PC-3 (cell line): ENCODE results near the gene CDC42BPB. TPM values are rescaled to one million over a fixed set of nuclear protein-coding genes. Genes with fewer than 3 reads are reported as not detected.

Experiments
- ATAC-seq: fragments of 200-7000 bp; cut with Tn5 transposase; 2 replicates; pipeline ENCODE4 v1.9.1; 2020; ENCODE audit warnings: mild to moderate bottlenecking, moderate library complexity
- BruUV-seq: library from RNA; stranded (reverse); fragments of 400-500 nt; replicated peaks from 2 replicates; lab custom pipeline; 2021; lab: Mats Ljungman, UMichigan
- CTCF ChIA-PET: fragments of 300-600 bp; sonication (Branson Sonifier 250); formaldehyde crosslinking; loops from one replicate; lab custom pipeline; 2022; ENCODE audit warnings: antibody characterized with exemption; lab: Charles Lee
- POLR2A ChIA-PET: fragments of 300-600 bp; sonication (Branson Sonifier 250); formaldehyde crosslinking; loops from one replicate; lab custom pipeline; 2022; ENCODE audit warnings: antibody characterized with exemption; ENCODE audit not compliant: unreplicated experiment; lab: Charles Lee
- DNase-seq: peaks from one replicate; pipeline ENCODE4 v3.0.0-alpha.2; 2015
- H2AFZ ChIP-seq: fragments of 300-600 bp; sonication (generic); 2 replicates; pipeline ENCODE4 v1.6.0; 2016; ENCODE audit warnings: antibody characterized with exemption, low read length
- H3F3A ChIP-seq: fragments of 300-600 bp; sonication (generic); one replicate; pipeline ENCODE4 v1.6.0; 2017; ENCODE audit warnings: antibody characterized with exemption, low read length, control low read depth, mild to moderate bottlenecking; ENCODE audit not compliant: unreplicated experiment
- H3K27ac ChIP-seq: fragments of 300-600 bp; sonication (generic); 2 replicates; pipeline ENCODE4 v1.5.1; 2016; ENCODE audit warnings: mild to moderate bottlenecking, low read length
- H3K27me3 ChIP-seq: fragments of 300-600 bp; sonication (generic); 2 replicates; pipeline ENCODE4 v1.6.1; 2016; ENCODE audit warnings: low read length, mixed read lengths
- H3K36me3 ChIP-seq: fragments of 300-600 bp; sonication (generic); 2 replicates; pipeline ENCODE4 v1.6.1; 2016; ENCODE audit warnings: low read depth, mixed run types, low read length, mixed read lengths
- H3K4me1 ChIP-seq: fragments of 300-600 bp; sonication (generic); 2 replicates; pipeline ENCODE4 v1.5.1; 2016; ENCODE audit warnings: low read length; ENCODE audit not compliant: insufficient read depth
- H3K4me2 ChIP-seq: fragments of 300-600 bp; sonication (generic); 2 replicates; pipeline ENCODE4 v1.6.0; 2016; ENCODE audit warnings: low read length
- H3K4me3 ChIP-seq: fragments of 300-600 bp; sonication (generic); 2 replicates; pipeline ENCODE4 v1.5.1; 2016; ENCODE audit warnings: mild to moderate bottlenecking, low read length, mixed read lengths
- H3K79me2 ChIP-seq: fragments of 300-600 bp; sonication (generic); 2 replicates; pipeline ENCODE4 v1.6.1; 2017; ENCODE audit warnings: low read length, mixed read lengths
- H3K9ac ChIP-seq: fragments of 300-600 bp; sonication (generic); 2 replicates; pipeline ENCODE4 v1.6.0; 2016; ENCODE audit warnings: mild to moderate bottlenecking, low read length
- H3K9me2 ChIP-seq: fragments of 300-600 bp; sonication (generic); replicated peaks from 2 replicates; pipeline ENCODE4 v1.6.1; 2016; ENCODE audit warnings: mixed run types, low read length, mixed read lengths
- H3K9me3 ChIP-seq: fragments of 300-600 bp; sonication (generic); 2 replicates; pipeline ENCODE4 v1.6.1; 2016; ENCODE audit warnings: low read length, mixed read lengths
- H4K20me1 ChIP-seq: fragments of 300-600 bp; sonication (generic); 2 replicates; pipeline ENCODE4 v1.6.1; 2016; ENCODE audit warnings: low read length, mixed read lengths
- CTCF ChIP-seq: fragments of 300-600 bp; sonication (generic); conservative IDR thresholded peaks from 2 replicates; pipeline ENCODE4 v1.5.1; 2017; ENCODE audit warnings: antibody characterized with exemption, low read depth, mild to moderate bottlenecking, low read length
- EZH2 ChIP-seq: fragments of 300-600 bp; sonication (generic); IDR thresholded peaks from one replicate; pipeline ENCODE4 v1.6.1; 2017; ENCODE audit warnings: antibody characterized with exemption, mild to moderate bottlenecking, low read length; ENCODE audit not compliant: unreplicated experiment
- EZH2phosphoT487 ChIP-seq: fragments of 300-600 bp; sonication (generic); IDR thresholded peaks from 2 replicates; pipeline ENCODE4 v1.6.1; 2018; ENCODE audit warnings: mild to moderate bottlenecking, antibody characterized with exemption, low read length, borderline replicate concordance
- intact Hi-C: fragments of 100-400 bp; cut with micrococcal nuclease; formaldehyde crosslinking; loops from 2 replicates; pipeline ENCODE4 v1.9.0; 2023
- total RNA-seq: library from RNA; depleted of rRNA; stranded (reverse); fragments of >200 nt; gene quantifications from 2 replicates; pipeline ENCODE4 v1.2.3, GENCODE V29; 2014

The CDC42BPB gene
- total RNA-seq, 1 experiment from 2014 or later: 73.0 TPM

- POLR2A ChIA-PET: no interaction called here
- Histone ChIP-seq H3K9me2 (no peaks in the 10 kb centered on the region), H3K36me3 (no peaks in the 10 kb centered on the region), H3K9ac (no peak overlapping the region), H3K4me3 (no peak overlapping the region), H4K20me1 (no peaks in the 10 kb centered on the region), H3K79me2 (no peaks in the 10 kb centered on the region), H3K27ac (no peak overlapping the region), H3K4me1 (no peaks in the 10 kb centered on the region), H3K4me2 (no peak overlapping the region), H3F3A (no peaks in the 10 kb centered on the region), H2AFZ (no peak overlapping the region), H3K9me3 (no peaks in the 10 kb centered on the region), H3K27me3 (no peaks in the 10 kb centered on the region)
- TF ChIP-seq EZH2 (no peak), CTCF (no peak), EZH2phosphoT487 (no peak)
- ATAC-seq (no peak), DNase-seq (no peak)
- no TSS peak for BruUV-seq
- CTCF ChIA-PET: no interaction called here
- intact Hi-C loops: no loop called here
Observed at GRCh38 chr14:103081951-103082350, 24.6 kb upstream of the CDC42BPB start.

GRCh38 chr14:103078860-103079587, 21.7 kb upstream of the CDC42BPB start:
- intact Hi-C loops: no loop called here
- no peak overlapping the region for H3K4me3 ChIP-seq
- H3K9ac ChIP-seq: no peak overlapping the region
- no peak overlapping the region for H3K4me2 ChIP-seq
- no peak overlapping the region for H2AFZ ChIP-seq
- ATAC-seq (no peak), DNase-seq (no peak)
- H3K27ac ChIP-seq: no peak overlapping the region
- H3K79me2 ChIP-seq: no peaks in the 10 kb centered on the region
- H3K36me3 ChIP-seq: no peaks in the 10 kb centered on the region
- peaks cover 12% of the 10 kb centered on the region; the same call in 1 of the 2 replicates for H3K4me1 ChIP-seq
- no peaks in the 10 kb centered on the region for H3K9me3 ChIP-seq
- H3K9me2 ChIP-seq: no peaks in the 10 kb centered on the region
- no peaks in the 10 kb centered on the region for H3K27me3 ChIP-seq
- H3F3A ChIP-seq: no peaks in the 10 kb centered on the region
- TF ChIP-seq CTCF: no peak
- no peak for TF ChIP-seq EZH2phosphoT487
- no peak for TF ChIP-seq EZH2
- no TSS peak for BruUV-seq
- ChIA-PET POLR2A (no interaction called here), CTCF (no interaction called here)
- no peaks in the 10 kb centered on the region for H4K20me1 ChIP-seq

- Histone ChIP-seq H3K36me3 (no peaks in the 10 kb centered on the region), H3K4me1 (peaks cover 12% of the 10 kb centered on the region; the same call in 1 of the 2 replicates), H3K9me2 (no peaks in the 10 kb centered on the region), H3K79me2 (no peaks in the 10 kb centered on the region), H3K27ac (no peak overlapping the region), H3K9me3 (no peaks in the 10 kb centered on the region), H3K9ac (no peak overlapping the region), H3K27me3 (no peaks in the 10 kb centered on the region), H3K4me3 (no peak overlapping the region), H4K20me1 (no peaks in the 10 kb centered on the region), H3F3A (no peaks in the 10 kb centered on the region), H3K4me2 (no peak overlapping the region), H2AFZ (no peak overlapping the region)
- ATAC-seq (no peak), DNase-seq (peak; percentile 78)
- no TSS peak for BruUV-seq
- CTCF ChIA-PET: no interaction called here
- intact Hi-C loops: no loop called here
- POLR2A ChIA-PET: no interaction called here
- TF ChIP-seq EZH2phosphoT487: no peak
- peak; percentile 71 for TF ChIP-seq CTCF
Observed at GRCh38 chr14:103078420-103078749, 21.0 kb upstream of the CDC42BPB start.
